Right ventricle myocardium superior (tissue), 1 donor: Measurements from ENCODE around the gene ZNF311. TPM values are rescaled to one million over a fixed set of nuclear protein-coding genes. Genes with fewer than 3 reads are reported as not detected.
A peak's percentile ranks its signal among the peaks of the same experiment; 100 is the strongest.

ENCODE experiments used
- ATAC-seq: fragments of 200-7000 bp; cut with Tn5 transposase; one replicate; pipeline ENCODE4 v1.9.1; 2020; ENCODE audit warnings: mild to moderate bottlenecking; ENCODE audit not compliant: poor library complexity
- DNase-seq: peaks from one replicate; pipeline ENCODE4 v3.0.0-alpha.2; 2020
- intact Hi-C: fragments of 100-400 bp; cut with DNase I; formaldehyde crosslinking; loops from one replicate; pipeline ENCODE4 v1.11.2; 2022
- long read RNA-seq: library from polyadenylated mRNA; unstranded; transcript quantifications from one replicate; pipeline ENCODE4 v2.0.0, GENCODE V29; 2021
- total RNA-seq: library from RNA; stranded (reverse); fragmentation: NEBNext Ultra II Directional; extraction: Animal tissue kit (Norgen Biotek cat#: 25700); gene quantifications from one replicate; pipeline ENCODE4 v1.2.1, GENCODE V29; 2021
- donor health status: DM: no; HTN: yes; CAD: no; lungs with severe emphysema.

ZNF311 gene
- 0.08 TPM for total RNA-seq
- long read RNA-seq: 0 reads

GRCh38 chr6:29005183-29005885 is at the start of gene ZNF311:
Gene ZNF311, minus strand, starts transcription at chr6:29005315. Its CDS starts 1,361 bp downstream, at chr6:29003954.
- intact Hi-C loops: no loop called here
- ATAC-seq (peak; percentile 99), DNase-seq (peak; percentile 67)

DNA sequence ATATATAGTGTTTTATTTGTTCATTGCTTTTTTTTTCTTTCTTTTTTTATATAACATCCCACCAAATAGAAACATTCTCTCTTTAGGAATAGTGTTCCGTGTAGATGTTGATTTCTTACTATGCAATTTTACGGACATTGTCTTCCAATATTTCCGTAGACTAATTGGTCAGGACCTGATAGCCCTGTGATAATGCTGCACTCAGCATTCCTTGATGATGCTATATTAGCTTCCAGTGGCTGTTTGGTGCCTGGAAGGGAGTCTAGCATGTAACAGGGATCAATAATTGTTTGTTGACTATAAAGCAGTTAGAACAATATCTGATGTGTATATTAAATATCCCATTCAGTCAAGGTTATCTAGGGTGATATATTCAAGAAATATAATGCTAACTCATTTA is 46.6 kb upstream of the ZNF311 start:
- intact Hi-C loops: no loop called here

GRCh38 chr6:29045075-29045474 is 40.0 kb upstream of the ZNF311 start, which contains the start of gene OR2W1:
Gene OR2W1, minus strand, starts transcription at chr6:29045175. Its CDS starts 0 bp downstream, at chr6:29045175.
- intact Hi-C loops: no loop called here
- DNase-seq (no peak), ATAC-seq (no peak)

More for the DNA sequence above, 46.6 kb upstream of the ZNF311 start:
- ATAC-seq: no peak
- DNase-seq: no peak

DNA sequence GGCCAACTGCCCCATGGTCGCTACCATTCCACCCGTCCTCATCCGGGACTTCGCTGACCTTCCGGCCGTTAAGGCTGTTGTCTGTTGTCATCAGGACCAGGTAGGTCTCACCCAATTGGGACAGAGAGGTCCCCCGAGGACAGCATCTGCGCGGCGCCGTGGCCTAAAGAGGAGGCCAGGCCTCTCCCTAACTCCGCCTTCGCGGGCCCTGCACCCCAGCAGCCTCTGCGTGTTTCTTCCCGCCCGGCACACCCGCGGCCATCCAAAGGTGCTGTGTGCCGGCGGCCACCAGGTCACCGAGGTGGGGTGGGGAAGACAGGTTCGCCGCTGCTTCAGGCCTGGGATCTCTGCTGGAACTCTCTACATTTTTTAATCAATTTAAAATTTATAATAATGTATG is 30.8 kb upstream of the ZNF311 start:
- ATAC-seq: no peak
- DNase-seq: no peak
- intact Hi-C loops: no loop called here

GRCh38 chr6:29028821-29029220 is 23.7 kb upstream of the ZNF311 start:
- ATAC-seq: no peak
- intact Hi-C loops: no loop called here

GRCh38 chr6:29025927-29026585 is 20.9 kb upstream of the ZNF311 start:
- no peak for ATAC-seq
- DNase-seq: no peak
- intact Hi-C loops: no loop called here

More at GRCh38 chr6:29028821-29029220, 23.7 kb upstream of the ZNF311 start:
- no peak for DNase-seq

- ATAC-seq (no peak), DNase-seq (no peak)
- intact Hi-C loops: no loop called here
These were observed 16.3 kb upstream of the ZNF311 start for GRCh38 chr6:29021434-29021833.

- no peak for DNase-seq
- intact Hi-C loops: loop anchor here (5.0 kb wide), 1 partner anchor 182 kb away; no protein-coding TSS in a partner anchor
- ATAC-seq: no peak
These were observed 14.5 kb upstream of the ZNF311 start for GRCh38 chr6:29019629-29020028.

DNA sequence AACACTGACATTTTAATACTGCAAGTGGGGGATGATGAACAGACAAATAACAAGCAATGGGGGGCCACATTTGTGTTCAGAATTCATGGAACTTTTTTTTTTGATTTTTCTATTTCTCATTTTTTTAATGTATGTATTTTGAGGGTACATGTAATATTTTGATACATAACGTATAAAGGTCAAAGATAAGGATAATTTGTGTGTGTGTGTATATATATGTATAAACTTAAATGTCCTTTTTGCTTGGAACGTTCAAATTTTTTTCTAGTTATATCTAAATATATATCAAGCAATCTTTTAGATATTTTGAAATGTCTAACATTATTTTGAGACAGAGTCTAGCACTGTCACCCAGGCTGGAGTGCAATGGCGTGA is 12.3 kb upstream of the ZNF311 start:
- intact Hi-C loops: loop anchor here (2.0 to 5.0 kb wide), 2 partner anchors 180 to 331 kb away; no protein-coding TSS in a partner anchor
- ATAC-seq (no peak), DNase-seq (no peak)

GRCh38 chr6:29016559-29017427 is 11.7 kb upstream of the ZNF311 start:
- intact Hi-C loops: loop anchor here (2.0 to 5.0 kb wide), 2 partner anchors 179 to 330 kb away; no protein-coding TSS in a partner anchor
- DNase-seq (peak; percentile 79), ATAC-seq (peak; percentile 99)

DNA sequence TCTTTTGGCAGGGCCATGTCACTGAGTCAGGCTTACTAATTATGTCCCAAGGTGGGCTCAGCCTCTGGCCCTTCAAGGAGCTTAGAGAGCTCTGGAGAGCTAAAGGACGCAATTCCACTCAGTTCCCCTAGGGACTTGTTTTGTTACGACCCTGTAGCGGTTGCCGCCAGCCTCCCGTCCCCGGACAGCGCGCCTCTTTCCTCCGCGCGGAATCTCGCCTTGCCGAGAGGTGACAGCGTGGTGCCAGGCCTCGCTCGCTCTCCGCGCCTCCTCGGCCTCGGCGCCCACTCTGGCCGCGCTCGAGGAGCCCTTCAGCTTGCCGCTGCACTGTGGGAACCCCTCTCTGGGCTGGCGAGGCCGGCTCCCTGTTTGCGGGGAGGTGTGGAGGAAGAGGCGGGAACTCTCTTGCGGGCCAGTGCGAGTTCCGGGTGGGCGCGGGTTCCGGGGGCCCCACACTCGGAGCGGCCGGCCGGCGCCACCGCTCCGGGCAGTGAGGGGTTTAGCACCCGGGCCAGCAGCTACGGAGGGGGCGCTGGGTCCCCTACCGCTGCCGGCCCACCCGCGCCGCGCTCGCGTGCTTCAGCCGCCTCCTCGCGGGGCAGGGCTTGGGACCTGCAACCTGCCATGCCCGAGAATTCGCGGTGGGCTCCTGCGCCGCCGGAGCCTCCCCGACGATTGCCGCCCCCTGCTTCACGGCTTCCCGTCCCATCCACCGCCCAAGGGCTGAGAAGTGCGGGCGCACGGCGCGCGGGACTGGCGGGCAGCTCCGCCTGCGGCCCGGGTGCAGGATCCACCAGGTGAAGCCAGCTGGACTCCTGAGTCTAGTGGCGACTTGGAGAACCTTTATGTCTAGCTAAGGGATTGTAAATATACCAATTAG is 9.9 kb upstream of the ZNF311 start:
- ATAC-seq (no peak), DNase-seq (no peak)
- intact Hi-C loops: loop anchor here (5.0 kb wide), 1 partner anchor 178 kb away; no protein-coding TSS in a partner anchor

DNA sequence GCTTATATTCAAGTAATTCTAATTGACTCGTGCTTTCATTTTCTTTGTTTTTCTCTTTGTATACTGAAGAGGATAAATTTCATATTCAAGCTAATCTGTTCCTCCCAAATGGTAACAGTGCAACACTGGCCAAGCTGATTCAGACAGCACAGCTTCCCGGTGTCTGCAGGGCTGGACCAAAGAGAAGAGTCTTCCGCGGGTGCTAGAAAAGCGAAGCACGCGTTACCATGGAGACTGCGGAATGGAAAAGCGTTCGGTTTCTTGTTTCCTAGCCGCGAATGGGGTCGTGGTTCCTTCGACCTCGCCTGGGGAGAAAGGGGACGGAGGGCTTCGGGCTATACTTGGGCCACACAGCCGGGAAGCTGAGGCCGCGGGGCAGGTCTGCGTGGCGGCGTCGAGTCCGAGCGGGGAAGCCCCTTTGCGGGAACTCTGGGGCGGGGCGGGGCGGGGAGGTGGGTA is 6.2 kb upstream of the ZNF311 start:
- ATAC-seq: peak; percentile 64
- peak; percentile 48 for DNase-seq

GRCh38 chr6:29009358-29009757 is 4.2 kb upstream of the ZNF311 start:
- intact Hi-C loops: no loop called here

More for the DNA sequence above, 6.2 kb upstream of the ZNF311 start:
- intact Hi-C loops: no loop called here

GRCh38 chr6:29008089-29008488 is 3.0 kb upstream of the ZNF311 start:
- DNase-seq (no peak), ATAC-seq (no peak)
- intact Hi-C loops: no loop called here

More at GRCh38 chr6:29009358-29009757, 4.2 kb upstream of the ZNF311 start:
- DNase-seq (no peak), ATAC-seq (no peak)

DNA sequence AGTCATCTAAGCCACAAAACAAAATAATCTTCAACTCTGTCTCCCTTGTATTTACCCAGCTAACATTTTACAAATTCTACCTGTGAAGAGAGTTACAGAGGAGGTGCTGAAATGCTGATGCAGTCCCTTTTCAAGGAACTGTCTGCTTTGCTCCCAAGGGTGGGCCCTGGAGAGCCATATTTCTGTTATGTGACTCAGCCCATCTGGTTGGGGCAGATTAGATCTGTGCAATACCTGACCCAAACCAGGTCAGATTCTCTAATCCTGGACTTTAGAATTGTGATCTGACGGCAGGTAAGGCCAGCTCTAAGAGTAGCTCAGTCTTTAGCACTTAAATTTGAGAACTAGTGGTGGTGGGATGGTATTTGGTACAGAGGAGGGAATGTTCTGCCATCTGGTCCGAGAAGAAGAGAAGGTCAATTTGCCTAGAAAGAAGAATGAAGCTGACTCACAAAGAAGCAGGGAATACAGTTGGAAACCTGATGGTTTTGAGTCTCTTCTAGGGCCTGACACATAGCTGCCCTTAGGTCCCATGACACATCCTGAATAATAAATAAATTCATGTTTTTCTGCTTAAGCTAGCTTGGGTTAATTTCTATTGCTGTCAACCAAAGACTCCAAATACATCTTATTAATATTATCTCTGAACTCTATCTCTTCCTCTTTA is 8.1 kb downstream of the ZNF311 start:
- intact Hi-C loops: no loop called here
- DNase-seq: no peak
- ATAC-seq: no peak

- DNase-seq (no peak), ATAC-seq (no peak)
- intact Hi-C loops: no loop called here
These were observed 9.9 kb downstream of the ZNF311 start for GRCh38 chr6:28995093-28995650.
